CD14-positive monocyte (primary cell): ENCODE results near the gene MRE11. TPM values are rescaled to one million over a fixed set of nuclear protein-coding genes. Genes with fewer than 3 reads are reported as not detected.

Experiments used
- DNase-seq, 3 donors: peaks; one replicate each; pipeline ENCODE4 v3.0.0-alpha.2; 2011 to 2022
- H2AFZ ChIP-seq: 2 replicates; pipeline ENCODE4 v1.6.0; 2012; ENCODE audit warnings: mild to moderate bottlenecking, low read depth, low read length, inconsistent platforms; ENCODE audit not compliant: insufficient read depth, poor library complexity, severe bottlenecking
- H3K27ac ChIP-seq, 2 donors: 1 replicate in 1 of 2; 2 replicates in 1 of 2; pipeline ENCODE4 v1.5.1; 2012 to 2013; ENCODE audit warnings: low read length in 2 of 2, control low read depth in 1 of 2, inconsistent platforms in 1 of 2, low read depth in 1 of 2, mild to moderate bottlenecking in 1 of 2
- H3K27me3 ChIP-seq, 2 donors: one replicate each; pipeline versions ENCODE4 v1.6.0 to v1.6.1; 2011 to 2013; ENCODE audit warnings: low read length in 2 of 2; ENCODE audit not compliant: control insufficient read depth in 2 of 2, insufficient read depth in 2 of 2
- H3K36me3 ChIP-seq, 2 donors: replicated peaks in 1 of 2; 1 replicate in 1 of 2; 2 replicates in 1 of 2; pipeline versions ENCODE4 v1.5.1 to v1.6.1; 2012 to 2013; ENCODE audit warnings: low read length in 2 of 2, control low read depth in 1 of 2, inconsistent platforms in 1 of 2, mild to moderate bottlenecking in 1 of 2; ENCODE audit not compliant: insufficient read depth in 2 of 2, control insufficient read depth in 1 of 2
- H3K4me1 ChIP-seq, 2 donors: 1 replicate in 1 of 2; 2 replicates in 1 of 2; pipeline versions ENCODE4 v1.5.1 to v1.6.1; 2012 to 2013; ENCODE audit warnings: low read length in 2 of 2, control low read depth in 1 of 2, inconsistent platforms in 1 of 2, mild to moderate bottlenecking in 1 of 2, moderate library complexity in 1 of 2; ENCODE audit not compliant: insufficient read depth in 2 of 2, control insufficient read depth in 1 of 2
- H3K4me2 ChIP-seq: replicated peaks from 2 replicates; pipeline ENCODE3; 2012; ENCODE audit warnings: low read length, moderate library complexity, mild to moderate bottlenecking; ENCODE audit not compliant: poor library complexity, severe bottlenecking; ENCODE audit errors: extremely low read depth
- H3K4me3 ChIP-seq, 3 experiments: fragments of 200-600 bp in 1 of 3; sonication (generic) in 1 of 3; replicated peaks in 1 of 3; 1 replicate in 2 of 3; 2 replicates in 1 of 3; pipeline ENCODE4 v1.5.1; 2011 to 2013; ENCODE audit warnings: low read length in 3 of 3, mild to moderate bottlenecking in 3 of 3, control low read depth in 2 of 3, low read depth in 2 of 3, inconsistent platforms in 1 of 3, moderate library complexity in 1 of 3
- H3K79me2 ChIP-seq: 2 replicates; pipeline ENCODE4 v1.6.0; 2012; ENCODE audit warnings: mild to moderate bottlenecking, control low read depth, inconsistent platforms, low read length, moderate library complexity; ENCODE audit not compliant: insufficient read depth
- H3K9ac ChIP-seq: 2 replicates; pipeline ENCODE4 v1.6.0; 2017; ENCODE audit warnings: low read length, mild to moderate bottlenecking; ENCODE audit not compliant: insufficient read depth, poor library complexity, severe bottlenecking
- H3K9me3 ChIP-seq, 2 donors: replicated peaks in 1 of 2; 1 replicate in 1 of 2; 2 replicates in 1 of 2; pipeline versions ENCODE4 v1.5.1 to v1.6.1; 2012 to 2013; ENCODE audit warnings: low read length in 2 of 2, control low read depth in 1 of 2; ENCODE audit not compliant: control insufficient read depth in 1 of 2, insufficient read depth in 1 of 2
- H4K20me1 ChIP-seq: 2 replicates; pipeline ENCODE4 v1.6.0; 2012; ENCODE audit warnings: mild to moderate bottlenecking, low read length, control low read depth, moderate library complexity; ENCODE audit not compliant: insufficient read depth
- H3K27ac Mint-ChIP-seq, 7 donors: one replicate each; pipeline ENCODE4 v1.8.0; 2020; ENCODE audit warnings: mild to moderate bottlenecking in 7 of 7, mixed read lengths in 7 of 7, moderate library complexity in 6 of 7, inconsistent platforms in 2 of 7
- H3K27me3 Mint-ChIP-seq, 3 donors: one replicate each; pipeline ENCODE4 v1.8.0; 2021 to 2022; ENCODE audit warnings: low read depth in 3 of 3, mild to moderate bottlenecking in 3 of 3, mixed read lengths in 3 of 3, moderate library complexity in 3 of 3, inconsistent platforms in 1 of 3
- H3K36me3 Mint-ChIP-seq, 2 donors: one replicate each; pipeline ENCODE4 v1.8.0; 2020; ENCODE audit warnings: mixed read lengths in 2 of 2, inconsistent platforms in 1 of 2, mild to moderate bottlenecking in 1 of 2
- H3K4me1 Mint-ChIP-seq: one replicate; pipeline ENCODE4 v1.8.0; 2020; ENCODE audit warnings: mild to moderate bottlenecking, mixed read lengths
- H3K4me3 Mint-ChIP-seq, 2 donors: one replicate each; pipeline ENCODE4 v1.8.0; 2020; ENCODE audit warnings: mild to moderate bottlenecking in 2 of 2, mixed read lengths in 2 of 2, moderate library complexity in 1 of 2
- H3K9me3 Mint-ChIP-seq, 7 donors: one replicate each; pipeline ENCODE4 v1.8.0; 2020 to 2022; ENCODE audit warnings: mixed read lengths in 7 of 7, mild to moderate bottlenecking in 6 of 7, moderate library complexity in 6 of 7, inconsistent platforms in 2 of 7
- WGBS: methylation state at CpG from one replicate; pipeline ENCODE4 v1.1.5; 2013; ENCODE audit warnings: missing lambda C conversion rate; ENCODE audit not compliant: insufficient coverage; 5-methylcytosine and 5-hydroxymethylcytosine counted together
- intact Hi-C, 2 donors: fragments of 100-400 bp; cut with micrococcal nuclease; formaldehyde crosslinking; loops; one replicate each; pipeline versions ENCODE4 v1.15.0 to v1.15.1; 2023
- polyA plus RNA-seq, 3 donors: library from polyadenylated mRNA; depleted of rRNA in 1 of 3; unstranded in 2 of 3; stranded (reverse) in 1 of 3; fragments of 300-500 nt in 2 of 3; fragments of >200 nt in 1 of 3; fragmentation: Illumina TruSeq in 2 of 3; gene quantifications; 1 replicate in 2 of 3; 2 replicates in 1 of 3; pipeline ENCODE4 v1.2.3, GENCODE V29; 2012 to 2021
- TF ChIP-seq, protein P1 (sequence below): fragments of 200-600 bp; IDR thresholded peaks from one replicate; pipeline ENCODE4 v1.8.0; 2022; ENCODE audit warnings: antibody characterized with exemption, mild to moderate bottlenecking

The MRE11 gene
- polyA plus RNA-seq, 3 donors = 7.8 to 12.1 (median 10.5) TPM

DNA sequence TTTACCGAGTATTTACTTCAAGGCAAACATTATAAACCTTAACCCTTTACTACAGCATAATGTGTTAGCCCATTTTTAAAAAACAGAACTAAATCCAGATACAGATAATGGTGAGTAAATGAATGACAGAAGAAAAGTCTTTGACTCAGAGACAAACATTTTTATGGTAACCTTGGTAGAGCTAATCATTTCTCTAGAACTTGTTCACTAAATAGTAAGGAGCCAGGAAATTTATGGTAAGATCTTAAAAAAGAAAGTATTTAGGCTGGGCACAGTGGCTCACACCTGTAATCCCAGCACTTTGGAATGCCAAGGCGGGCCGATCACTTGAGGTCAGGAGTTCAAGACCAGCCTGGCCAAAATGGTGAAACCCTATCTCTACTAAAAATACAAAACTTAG lies 38.6 kb upstream of the MRE11 start:
- Histone ChIP-seq H3K9me3 (no peaks in the 10 kb centered on the region), H3K27me3 (no peaks in the 10 kb centered on the region), H4K20me1 (no peaks in the 10 kb centered on the region), H3K36me3 (no peaks in the 10 kb centered on the region), H3K79me2 (peaks cover 18% of the 10 kb centered on the region), H3K27ac (no peak overlapping the region), H3K4me1 (peaks cover 29 to 32% of the 10 kb centered on the region in 2 donors), H3K4me2 (no peak overlapping the region), H3K9ac (no peak overlapping the region), H3K4me3 (no peak overlapping the region), H2AFZ (no peak overlapping the region)
- H3K27me3 Mint-ChIP-seq = no peaks in the 10 kb centered on the region
- 94% methylated on average over 2 of the region's 3 CpGs for WGBS
- no peaks in the 10 kb centered on the region for H3K9me3 Mint-ChIP-seq
- intact Hi-C loops = no loop called here
- TF ChIP-seq, protein P1, sequence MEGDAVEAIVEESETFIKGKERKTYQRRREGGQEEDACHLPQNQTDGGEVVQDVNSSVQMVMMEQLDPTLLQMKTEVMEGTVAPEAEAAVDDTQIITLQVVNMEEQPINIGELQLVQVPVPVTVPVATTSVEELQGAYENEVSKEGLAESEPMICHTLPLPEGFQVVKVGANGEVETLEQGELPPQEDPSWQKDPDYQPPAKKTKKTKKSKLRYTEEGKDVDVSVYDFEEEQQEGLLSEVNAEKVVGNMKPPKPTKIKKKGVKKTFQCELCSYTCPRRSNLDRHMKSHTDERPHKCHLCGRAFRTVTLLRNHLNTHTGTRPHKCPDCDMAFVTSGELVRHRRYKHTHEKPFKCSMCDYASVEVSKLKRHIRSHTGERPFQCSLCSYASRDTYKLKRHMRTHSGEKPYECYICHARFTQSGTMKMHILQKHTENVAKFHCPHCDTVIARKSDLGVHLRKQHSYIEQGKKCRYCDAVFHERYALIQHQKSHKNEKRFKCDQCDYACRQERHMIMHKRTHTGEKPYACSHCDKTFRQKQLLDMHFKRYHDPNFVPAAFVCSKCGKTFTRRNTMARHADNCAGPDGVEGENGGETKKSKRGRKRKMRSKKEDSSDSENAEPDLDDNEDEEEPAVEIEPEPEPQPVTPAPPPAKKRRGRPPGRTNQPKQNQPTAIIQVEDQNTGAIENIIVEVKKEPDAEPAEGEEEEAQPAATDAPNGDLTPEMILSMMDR = no peak
- H3K4me3 Mint-ChIP-seq = no peak overlapping the region
- H3K36me3 Mint-ChIP-seq = no peaks in the 10 kb centered on the region
- H3K27ac Mint-ChIP-seq = no peak overlapping the region
- peaks cover 39% of the 10 kb centered on the region for H3K4me1 Mint-ChIP-seq
- DNase-seq = no peak

GRCh38 chr11:94528551-94528950 lies 34.9 kb upstream of the MRE11 start:
- no peaks in the 10 kb centered on the region for H3K36me3 Mint-ChIP-seq
- peaks cover 28% of the 10 kb centered on the region for H3K4me1 Mint-ChIP-seq
- H3K4me3 Mint-ChIP-seq = no peak overlapping the region
- Histone ChIP-seq H3K4me1 (peaks cover 24 to 26% of the 10 kb centered on the region in 2 donors), H4K20me1 (no peaks in the 10 kb centered on the region), H3K4me2 (no peak overlapping the region), H3K79me2 (peaks cover 8% of the 10 kb centered on the region), H3K9me3 (no peaks in the 10 kb centered on the region), H3K27ac (no peak overlapping the region), H3K27me3 (no peaks in the 10 kb centered on the region), H2AFZ (no peak overlapping the region), H3K4me3 (no peak overlapping the region), H3K9ac (no peak overlapping the region), H3K36me3 (no peaks in the 10 kb centered on the region)
- intact Hi-C loops = no loop called here
- H3K27me3 Mint-ChIP-seq = no peaks in the 10 kb centered on the region
- no peak for DNase-seq
- peak overlapping the region in 1 of 7 donors; percentile 41 for H3K27ac Mint-ChIP-seq
- no peaks in the 10 kb centered on the region for H3K9me3 Mint-ChIP-seq
- TF ChIP-seq, protein P1 = no peak
